Stomach (tissue), 4 donors: ENCODE data around the gene DPYD.

Experiments used
- POLR2A ChIP-seq, 4 donors: fragments of 450-650 bp; IDR thresholded peaks; one replicate each; pipeline ENCODE4 v1.6.1; 2016; ENCODE audit warnings: antibody characterized with exemption in 4 of 4, control low read depth in 2 of 4, mild to moderate bottlenecking in 1 of 4, moderate library complexity in 1 of 4
- TF ChIP-seq, protein P1 (sequence below), 7 experiments: fragments of 450-650 bp in 4 of 7; fragments of 200-600 bp in 3 of 7; sonication (generic) in 3 of 7; IDR thresholded peaks; one replicate each; pipeline ENCODE4 v1.5.1; 2016 to 2019; ENCODE audit warnings: antibody characterized with exemption in 7 of 7, control low read depth in 2 of 7, mild to moderate bottlenecking in 1 of 7

DNA sequence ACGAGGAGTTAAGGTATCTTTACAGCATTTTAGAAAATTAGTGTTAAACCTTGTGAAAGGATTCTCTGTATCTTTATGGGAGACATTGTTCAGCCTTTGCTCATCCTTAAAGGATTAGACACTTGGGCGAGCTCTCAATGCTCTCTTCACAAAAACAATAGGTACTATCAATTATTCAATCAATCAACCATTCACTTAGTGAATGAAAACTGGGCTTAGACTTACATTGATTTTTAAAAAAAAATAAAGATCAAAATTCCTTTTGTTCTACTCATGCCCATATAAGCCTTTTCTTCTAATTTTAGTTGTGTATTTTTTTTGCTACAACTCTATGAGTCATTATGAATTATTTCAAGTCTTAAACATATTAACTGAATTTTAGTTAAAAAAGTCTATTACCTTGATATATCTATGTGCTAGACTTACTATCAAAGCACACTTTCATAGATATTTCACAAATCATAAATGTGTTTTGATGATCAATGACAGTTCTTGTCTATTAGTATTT lies 181.2 kb downstream of the DPYD start:
- TF ChIP-seq POLR2A (IDR thresholded peaks at IDR 0.05) = no peak
- TF ChIP-seq, protein P1, sequence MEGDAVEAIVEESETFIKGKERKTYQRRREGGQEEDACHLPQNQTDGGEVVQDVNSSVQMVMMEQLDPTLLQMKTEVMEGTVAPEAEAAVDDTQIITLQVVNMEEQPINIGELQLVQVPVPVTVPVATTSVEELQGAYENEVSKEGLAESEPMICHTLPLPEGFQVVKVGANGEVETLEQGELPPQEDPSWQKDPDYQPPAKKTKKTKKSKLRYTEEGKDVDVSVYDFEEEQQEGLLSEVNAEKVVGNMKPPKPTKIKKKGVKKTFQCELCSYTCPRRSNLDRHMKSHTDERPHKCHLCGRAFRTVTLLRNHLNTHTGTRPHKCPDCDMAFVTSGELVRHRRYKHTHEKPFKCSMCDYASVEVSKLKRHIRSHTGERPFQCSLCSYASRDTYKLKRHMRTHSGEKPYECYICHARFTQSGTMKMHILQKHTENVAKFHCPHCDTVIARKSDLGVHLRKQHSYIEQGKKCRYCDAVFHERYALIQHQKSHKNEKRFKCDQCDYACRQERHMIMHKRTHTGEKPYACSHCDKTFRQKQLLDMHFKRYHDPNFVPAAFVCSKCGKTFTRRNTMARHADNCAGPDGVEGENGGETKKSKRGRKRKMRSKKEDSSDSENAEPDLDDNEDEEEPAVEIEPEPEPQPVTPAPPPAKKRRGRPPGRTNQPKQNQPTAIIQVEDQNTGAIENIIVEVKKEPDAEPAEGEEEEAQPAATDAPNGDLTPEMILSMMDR (IDR thresholded peaks at IDR 0.05) = no peak
